Upper lobe of right lung (tissue), 1 donor: ENCODE data around the gene PMM2. TPM values are rescaled to one million over a fixed set of nuclear protein-coding genes. Genes with fewer than 3 reads are reported as not detected.
"Not testable (repeated sequence)": the region's sequence is repeated elsewhere in the genome, so short reads cannot be mapped to it uniquely, and the experiment has no call there.

Experiments used
- ATAC-seq: fragments of 200-7000 bp; cut with Tn5 transposase; one replicate; pipeline ENCODE4 v1.9.1; 2020; ENCODE audit warnings: mild to moderate bottlenecking, moderate library complexity
- DNase-seq: peaks from one replicate; pipeline ENCODE4 v3.0.0-alpha.2; 2020
- H3K27ac ChIP-seq: fragments of 200-600 bp; one replicate; pipeline ENCODE4 v1.8.0; 2022
- H3K27me3 ChIP-seq: fragments of 200-600 bp; one replicate; pipeline ENCODE4 v1.8.0; 2022; ENCODE audit warnings: mild to moderate bottlenecking
- H3K36me3 ChIP-seq: fragments of 200-600 bp; one replicate; pipeline ENCODE4 v1.8.0; 2022
- H3K4me1 ChIP-seq: fragments of 200-600 bp; one replicate; pipeline ENCODE4 v1.8.0; 2022
- H3K4me3 ChIP-seq: fragments of 200-600 bp; one replicate; pipeline ENCODE4 v1.8.0; 2022; ENCODE audit warnings: mild to moderate bottlenecking
- H3K9me3 ChIP-seq: fragments of 200-600 bp; one replicate; pipeline ENCODE4 v1.8.0; 2022
- CTCF ChIP-seq: fragments of 200-600 bp; IDR thresholded peaks from one replicate; pipeline ENCODE4 v1.8.0; 2022; ENCODE audit warnings: antibody characterized with exemption
- intact Hi-C: fragments of 100-400 bp; cut with DNase I; formaldehyde crosslinking; loops from one replicate; pipeline ENCODE4 v1.11.0; 2022
- total RNA-seq: library from RNA; stranded (reverse); fragmentation: NEBNext Ultra II Directional; extraction: Animal tissue kit (Norgen Biotek cat#: 25700); gene quantifications from one replicate; pipeline ENCODE4 v1.2.1, GENCODE V29; 2021
- donor health status: DM: no; HTN: yes; CAD: no; lungs with severe emphysema.

The PMM2 gene
- total RNA-seq, 1 donor from 2014 or later, result 36.8 TPM

- no peaks in the 10 kb centered on the region for H3K9me3 ChIP-seq
- DNase-seq (no peak), ATAC-seq (no peak)
- H3K27me3 ChIP-seq, result no peaks in the 10 kb centered on the region
- no peak overlapping the region for H3K4me3 ChIP-seq
- no peaks in the 10 kb centered on the region for H3K4me1 ChIP-seq
- H3K36me3 ChIP-seq, result peaks cover 57% of the 10 kb centered on the region
- no peak for TF ChIP-seq CTCF
- intact Hi-C loops, result no loop called here
- H3K27ac ChIP-seq, result no peak overlapping the region
These were observed 28.7 kb downstream of the PMM2 start for GRCh38 chr16:8826278-8826879.

GRCh38 chr16:8828541-8829165 is 31.0 kb downstream of the PMM2 start:
- no peak overlapping the region for H3K27ac ChIP-seq
- DNase-seq (no peak), ATAC-seq (no peak)
- no peaks in the 10 kb centered on the region for H3K4me1 ChIP-seq
- H3K27me3 ChIP-seq, result no peaks in the 10 kb centered on the region
- H3K4me3 ChIP-seq, result no peak overlapping the region
- peaks cover 51% of the 10 kb centered on the region for H3K36me3 ChIP-seq
- H3K9me3 ChIP-seq, result no peaks in the 10 kb centered on the region
- no peak for TF ChIP-seq CTCF
- intact Hi-C loops, result no loop called here

GRCh38 chr16:8831450-8831849 is 33.8 kb downstream of the PMM2 start:
- Histone ChIP-seq H3K27ac (no peak overlapping the region), H3K9me3 (no peaks in the 10 kb centered on the region), H3K36me3 (peaks cover 33% of the 10 kb centered on the region), H3K27me3 (no peaks in the 10 kb centered on the region), H3K4me3 (no peak overlapping the region), H3K4me1 (no peaks in the 10 kb centered on the region)
- intact Hi-C loops, result no loop called here
- DNase-seq (no peak), ATAC-seq (no peak)
- TF ChIP-seq CTCF, result no peak

GRCh38 chr16:8831871-8832716 is 34.5 kb downstream of the PMM2 start:
- Histone ChIP-seq H3K9me3 (no peaks in the 10 kb centered on the region), H3K36me3 (peaks cover 33% of the 10 kb centered on the region), H3K4me3 (no peak overlapping the region), H3K27ac (no peak overlapping the region), H3K27me3 (no peaks in the 10 kb centered on the region), H3K4me1 (no peaks in the 10 kb centered on the region)
- no peak for ATAC-seq
- no peak for TF ChIP-seq CTCF
- DNase-seq, result no peak
- intact Hi-C loops, result no loop called here

- no peak overlapping the region for H3K27ac ChIP-seq
- H3K36me3 ChIP-seq, result peaks cover 33% of the 10 kb centered on the region
- no peaks in the 10 kb centered on the region for H3K9me3 ChIP-seq
- no peaks in the 10 kb centered on the region for H3K27me3 ChIP-seq
- H3K4me3 ChIP-seq, result no peak overlapping the region
- ATAC-seq (peak; percentile 57), DNase-seq (no peak)
- no peaks in the 10 kb centered on the region for H3K4me1 ChIP-seq
- no peak for TF ChIP-seq CTCF
- intact Hi-C loops, result no loop called here
These were observed 35.1 kb downstream of the PMM2 start for GRCh38 chr16:8832717-8833105.

GRCh38 chr16:8836797-8837196 is 39.2 kb downstream of the PMM2 start:
- ATAC-seq, H3K4me3 ChIP-seq, H3K9me3 ChIP-seq, H3K27ac ChIP-seq, H3K27me3 ChIP-seq, intact Hi-C loops, H3K4me1 ChIP-seq, H3K36me3 ChIP-seq, DNase-seq: not testable (repeated sequence)

GRCh38 chr16:8837594-8837993 is 40.0 kb downstream of the PMM2 start:
- DNase-seq, H3K4me3 ChIP-seq, H3K4me1 ChIP-seq, H3K36me3 ChIP-seq, intact Hi-C loops, H3K9me3 ChIP-seq, H3K27me3 ChIP-seq, H3K27ac ChIP-seq, ATAC-seq: not testable (repeated sequence)

GRCh38 chr16:8842016-8842415 is 44.4 kb downstream of the PMM2 start:
- H3K27ac ChIP-seq, H3K4me3 ChIP-seq, DNase-seq, H3K36me3 ChIP-seq, H3K27me3 ChIP-seq, intact Hi-C loops, H3K4me1 ChIP-seq, ATAC-seq, H3K9me3 ChIP-seq: not testable (repeated sequence)

- DNase-seq, intact Hi-C loops, H3K4me1 ChIP-seq, H3K9me3 ChIP-seq, ATAC-seq, H3K27ac ChIP-seq, H3K27me3 ChIP-seq, H3K36me3 ChIP-seq, H3K4me3 ChIP-seq: not testable (repeated sequence)
These were observed 45.7 kb downstream of the PMM2 start for GRCh38 chr16:8843296-8843695.
